ENCODE measurements around the gene SRGAP2. TPM values are rescaled to one million over a fixed set of nuclear protein-coding genes. Genes with fewer than 3 reads are reported as not detected.
"Not testable (repeated sequence)": the region's sequence is repeated elsewhere in the genome, so short reads cannot be mapped to it uniquely, and the experiment has no call there.

The SRGAP2 gene
- total RNA-seq (10 to 100 TPM; 24.5 to 37.0 (median 32.4) TPM), polyA plus RNA-seq (11.5 TPM)
- long read RNA-seq, donor 1, partial matches to known transcripts, result 1 of 6 reads
- long read RNA-seq, donor 1, other reads (novel, unspliced or antisense), result 5 of 6 reads
- long read RNA-seq, donor 2, partial matches to known transcripts, result 0 of 3 reads
- long read RNA-seq, donor 2, other reads (novel, unspliced or antisense), result 3 of 3 reads
- long read RNA-seq, donor 3, partial matches to known transcripts, result 2 of 7 reads
- long read RNA-seq, donor 3, other reads (novel, unspliced or antisense), result 3 of 7 reads
- long read RNA-seq, donor 4, partial matches to known transcripts, result 0 of 1 reads
- long read RNA-seq, donor 4, other reads (novel, unspliced or antisense), result 1 of 1 reads

DNA sequence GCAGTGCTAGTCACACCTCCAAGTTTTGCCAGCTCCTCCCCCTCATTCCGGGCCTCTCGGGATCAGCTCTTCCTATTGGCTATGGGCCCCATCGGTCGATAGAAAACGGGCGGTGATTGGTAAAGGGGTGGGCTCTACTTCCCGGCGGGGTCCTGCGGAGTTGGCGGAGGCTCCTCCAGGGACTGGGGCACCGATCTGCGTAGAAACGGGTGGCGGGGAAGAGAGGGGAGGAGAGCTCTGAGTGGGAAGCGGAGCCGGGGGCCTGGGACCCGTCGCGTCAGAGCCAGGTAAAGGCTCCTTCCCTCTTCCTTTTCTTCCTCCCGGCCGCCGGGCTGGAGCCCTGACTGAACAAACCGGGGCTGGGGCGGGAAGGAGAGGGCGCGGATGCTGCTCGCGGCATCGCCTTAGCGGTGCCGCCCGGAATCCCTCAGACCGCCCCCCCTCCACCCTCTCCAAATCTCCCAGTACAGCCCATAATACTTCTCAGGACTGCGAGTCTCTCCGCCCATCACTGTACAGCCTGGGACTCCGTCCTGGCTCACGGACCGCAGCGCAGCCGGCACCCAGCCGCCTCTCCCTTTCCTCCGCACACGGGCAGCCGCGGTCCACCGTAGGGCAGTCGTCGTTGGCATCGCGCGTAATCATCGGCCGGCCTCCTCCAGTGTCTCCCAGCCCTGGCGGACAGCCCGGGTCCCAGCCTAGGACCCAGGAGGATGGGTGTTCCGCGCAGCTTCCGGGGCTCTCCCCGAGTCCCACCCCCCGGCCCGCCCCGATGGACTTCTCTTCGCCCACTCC, at the start of gene SRGAP2:
Gene SRGAP2, plus strand, starts transcription at position 178 of the 795 bp plus-strand sequence. CDS start 2,430 bp downstream, outside the sequence.
- peak within 1 kb of the TSS; percentile 50 for H3K4me3 ChIP-seq (ENCODE audit: low read length)
- DNase-seq (peak; percentile 77 to 89 (median 86)), ATAC-seq (peak; percentile 67 to 76)
- H3K27me3 ChIP-seq (ENCODE audit: control insufficient read depth, insufficient read depth); intact Hi-C loops (cut with DNase I); H3K4me1 ChIP-seq (ENCODE audit: control insufficient read depth, insufficient read depth, low read length); H3K9me3 ChIP-seq (ENCODE audit: control insufficient read depth, low read length): not testable (repeated sequence)
- peak within 1 kb of the TSS; percentile 83 for H3K27ac ChIP-seq (ENCODE audit: low read length)
- WGBS, result under 1% methylated on average over 28 of the region's 63 CpGs

DNA sequence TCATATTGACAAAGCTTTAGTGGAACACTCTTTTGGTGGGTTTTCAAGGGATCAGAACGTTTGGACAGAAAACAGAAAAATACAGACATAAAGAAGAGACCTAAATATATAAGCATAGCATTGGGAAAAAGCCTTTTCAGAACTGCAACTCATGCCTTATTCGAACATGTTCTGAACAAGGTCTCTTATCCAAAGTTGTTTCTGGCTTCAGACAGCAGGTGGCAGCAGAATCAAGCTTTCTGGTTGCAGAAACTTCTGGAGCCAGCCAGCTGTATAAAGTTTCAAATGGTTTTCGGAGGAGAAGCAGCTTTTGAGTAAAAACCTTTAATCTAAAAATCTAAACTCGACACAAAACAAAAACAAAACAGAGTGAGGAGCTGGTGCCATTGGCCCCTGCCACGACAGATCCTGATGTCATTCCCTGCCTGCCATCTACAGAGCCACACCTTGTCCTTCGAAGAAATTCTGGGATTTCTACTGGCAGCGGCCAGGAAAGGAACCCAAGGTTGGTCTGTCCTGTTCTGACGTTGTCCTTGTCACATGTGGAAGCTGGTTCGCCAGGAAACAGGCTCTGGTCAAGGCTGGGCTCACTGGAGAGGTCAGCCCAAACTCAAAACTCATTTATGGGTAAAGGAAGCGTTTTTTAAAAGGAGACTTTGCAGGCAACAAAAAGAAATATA, 35.9 kb upstream of the SRGAP2 start:
- ATAC-seq, result peak; percentile 68 to 84
- intact Hi-C loops (cut with DNase I); H3K4me3 ChIP-seq (ENCODE audit: low read length); H3K4me1 ChIP-seq (ENCODE audit: control insufficient read depth, insufficient read depth, low read length); H3K27me3 ChIP-seq (ENCODE audit: control insufficient read depth, insufficient read depth); DNase-seq; H3K9me3 ChIP-seq (ENCODE audit: control insufficient read depth, low read length); H3K27ac ChIP-seq (ENCODE audit: low read length): not testable (repeated sequence)
- WGBS, result 19% methylated on average over 4 of the region's 10 CpGs

DNA sequence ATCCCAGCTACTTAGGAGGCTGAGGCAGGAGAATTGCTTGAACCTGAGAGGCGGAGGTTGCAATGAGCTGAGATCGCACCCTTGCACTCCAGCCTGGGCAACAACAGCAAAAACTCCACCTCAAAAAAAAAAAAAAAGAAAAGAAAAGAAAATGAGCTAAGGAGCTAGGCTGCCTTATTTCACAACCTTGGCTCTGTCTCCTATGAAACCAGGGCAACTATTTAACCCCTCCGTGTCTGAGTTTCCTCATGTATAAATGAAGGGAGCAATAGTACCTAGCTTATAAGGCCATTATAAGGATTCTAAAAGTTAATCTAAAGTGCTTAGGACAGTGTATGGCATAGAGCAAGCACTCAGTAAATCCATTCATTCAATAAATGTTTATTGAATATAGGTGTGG, 33.5 kb upstream of the SRGAP2 start:
- DNase-seq; intact Hi-C loops (cut with DNase I); H3K27ac ChIP-seq (ENCODE audit: low read length); H3K27me3 ChIP-seq (ENCODE audit: control insufficient read depth, insufficient read depth); H3K9me3 ChIP-seq (ENCODE audit: control insufficient read depth, low read length); H3K4me1 ChIP-seq (ENCODE audit: control insufficient read depth, insufficient read depth, low read length); H3K4me3 ChIP-seq (ENCODE audit: low read length): not testable (repeated sequence)
- peak in 1 of 2 donors; percentile 22 for ATAC-seq
- 47% methylated on average over 1 of the region's 3 CpGs for WGBS

DNA sequence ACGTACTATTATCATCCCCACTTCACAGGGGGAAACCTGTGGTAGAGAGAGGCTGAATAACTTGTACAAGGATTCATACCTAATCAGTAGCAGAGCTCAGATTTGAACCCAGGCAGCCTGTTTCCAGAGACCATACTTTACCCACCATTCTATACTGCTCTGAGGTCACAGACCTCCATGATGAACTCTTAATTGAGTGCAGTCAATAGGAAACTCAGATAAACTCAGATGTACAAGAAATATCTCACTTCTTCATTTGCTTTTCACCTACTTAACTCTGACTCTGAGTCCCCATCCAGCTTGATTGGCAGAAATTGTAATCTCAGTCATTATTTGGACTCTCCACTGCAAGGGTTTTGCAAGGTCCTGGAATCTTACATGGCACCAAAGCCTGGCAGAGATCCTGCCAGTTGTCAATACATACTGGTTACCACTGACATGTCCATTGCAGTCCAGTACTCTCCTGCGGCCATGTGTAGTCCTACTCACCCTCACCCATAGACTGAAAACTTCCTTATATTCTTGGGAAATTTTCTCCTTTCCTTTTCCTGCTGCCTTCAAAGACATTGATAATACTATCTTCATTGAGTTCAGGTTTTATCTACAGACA, 30.1 kb upstream of the SRGAP2 start:
- H3K9me3 ChIP-seq (ENCODE audit: control insufficient read depth, low read length); H3K27me3 ChIP-seq (ENCODE audit: control insufficient read depth, insufficient read depth); H3K27ac ChIP-seq (ENCODE audit: low read length); intact Hi-C loops (cut with DNase I); H3K4me3 ChIP-seq (ENCODE audit: low read length); H3K4me1 ChIP-seq (ENCODE audit: control insufficient read depth, insufficient read depth, low read length): not testable (repeated sequence)
- ATAC-seq (peak; percentile 74 to 84), DNase-seq (peak in 1 of 3 donors; percentile 15)
- WGBS, result 83% methylated on average over 1 of the region's 2 CpGs

DNA sequence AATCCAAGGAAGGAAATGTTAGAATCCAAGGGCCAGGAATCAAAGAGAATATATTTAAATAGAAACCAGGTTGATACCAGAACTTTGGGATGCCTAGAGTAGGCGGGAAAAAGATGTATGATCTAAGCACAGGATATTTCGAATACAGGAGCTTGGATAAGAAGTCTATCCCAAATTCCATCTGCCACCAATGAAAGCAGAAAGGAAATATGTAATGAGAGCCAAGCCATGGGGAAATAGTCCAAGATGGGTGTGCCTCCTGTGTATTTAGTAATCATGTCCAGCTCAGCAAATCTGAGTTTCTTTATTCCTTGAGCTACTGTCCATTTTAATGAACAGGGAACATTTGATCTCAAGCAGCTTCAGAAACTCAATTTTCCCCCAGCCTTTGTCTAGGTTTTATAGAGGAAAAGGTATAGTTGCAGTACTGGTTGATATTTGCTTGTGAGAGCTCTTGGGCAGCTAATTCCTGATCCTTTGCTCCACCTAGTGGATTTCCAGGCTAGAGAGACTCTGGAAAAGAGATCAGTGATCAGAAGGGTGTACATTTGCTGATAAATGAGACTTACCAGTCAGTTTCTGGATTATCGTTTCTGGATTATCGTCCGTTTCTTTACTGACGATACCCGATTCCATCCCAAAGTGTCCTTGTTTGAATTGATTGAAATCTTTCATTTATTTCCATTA, 29.0 kb upstream of the SRGAP2 start:
- DNase-seq; H3K9me3 ChIP-seq (ENCODE audit: control insufficient read depth, low read length); H3K4me3 ChIP-seq (ENCODE audit: low read length); intact Hi-C loops (cut with DNase I); H3K4me1 ChIP-seq (ENCODE audit: control insufficient read depth, insufficient read depth, low read length); H3K27ac ChIP-seq (ENCODE audit: low read length); H3K27me3 ChIP-seq (ENCODE audit: control insufficient read depth, insufficient read depth): not testable (repeated sequence)
- peak; percentile 69 to 85 for ATAC-seq
- WGBS, result 54% methylated on average over 7 of the region's 7 CpGs

DNA sequence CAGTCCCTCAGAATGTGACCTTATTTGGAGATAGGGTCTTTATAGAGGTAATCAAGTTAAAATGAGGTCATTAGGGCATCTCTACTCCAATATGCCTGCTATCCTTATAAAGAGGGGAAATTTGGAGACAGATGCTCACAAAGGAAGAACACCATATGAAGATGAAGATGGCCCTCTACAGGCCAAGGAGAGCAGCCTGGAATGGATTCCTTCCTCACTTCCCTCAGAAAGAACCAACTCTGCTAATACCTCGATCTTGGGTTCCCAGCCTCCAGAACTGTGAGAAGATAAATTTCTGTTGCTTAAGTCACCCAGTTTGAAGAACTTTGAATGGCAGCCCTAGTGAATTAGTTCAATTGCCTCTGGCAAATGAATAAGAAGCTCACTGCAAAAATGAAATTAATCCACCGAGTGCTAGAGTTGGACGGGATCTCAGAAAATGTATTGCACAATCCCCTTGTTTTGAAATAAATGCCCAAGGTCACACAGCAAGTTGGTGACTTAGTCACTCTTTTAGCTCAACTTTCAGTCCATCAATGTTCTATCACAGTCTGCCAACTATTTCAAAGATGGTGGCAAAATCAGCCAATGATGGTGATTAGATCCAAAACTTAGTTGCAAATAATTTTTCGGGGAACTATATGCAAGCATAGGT, 27.8 kb upstream of the SRGAP2 start:
- H3K4me1 ChIP-seq (ENCODE audit: control insufficient read depth, insufficient read depth, low read length); intact Hi-C loops (cut with DNase I); H3K27ac ChIP-seq (ENCODE audit: low read length); H3K9me3 ChIP-seq (ENCODE audit: control insufficient read depth, low read length); DNase-seq; H3K4me3 ChIP-seq (ENCODE audit: low read length); H3K27me3 ChIP-seq (ENCODE audit: control insufficient read depth, insufficient read depth): not testable (repeated sequence)
- 52% methylated on average over 1 of the region's 4 CpGs for WGBS
- peak in 1 of 2 donors; percentile 32 for ATAC-seq

DNA sequence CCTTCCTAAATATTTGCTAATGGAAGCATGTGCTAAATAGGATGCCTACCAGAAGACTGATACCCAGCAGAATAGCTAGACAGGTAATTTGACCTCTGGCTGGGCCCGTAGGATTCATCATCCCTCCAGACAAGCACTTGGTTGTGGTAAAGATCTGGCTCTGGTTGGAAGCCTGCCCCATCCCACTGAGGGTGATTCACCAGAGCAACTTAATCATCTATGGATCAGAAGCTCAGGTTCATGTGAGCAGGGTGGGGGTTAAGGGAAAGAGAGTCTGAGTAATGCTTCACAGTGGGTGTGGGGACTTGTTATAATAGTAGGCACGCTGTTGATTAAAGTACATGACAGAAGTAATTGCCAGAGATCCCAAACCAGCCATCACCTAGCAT, 27.2 kb upstream of the SRGAP2 start:
- H3K9me3 ChIP-seq (ENCODE audit: control insufficient read depth, low read length); H3K4me3 ChIP-seq (ENCODE audit: low read length); H3K27me3 ChIP-seq (ENCODE audit: control insufficient read depth, insufficient read depth); intact Hi-C loops (cut with DNase I); H3K4me1 ChIP-seq (ENCODE audit: control insufficient read depth, insufficient read depth, low read length); H3K27ac ChIP-seq (ENCODE audit: low read length): not testable (repeated sequence)
- WGBS, result 95% methylated on average over 1 of the region's 2 CpGs
- DNase-seq (peak in 1 of 3 donors; percentile 22), ATAC-seq (peak in 1 of 2 donors; percentile 12)

DNA sequence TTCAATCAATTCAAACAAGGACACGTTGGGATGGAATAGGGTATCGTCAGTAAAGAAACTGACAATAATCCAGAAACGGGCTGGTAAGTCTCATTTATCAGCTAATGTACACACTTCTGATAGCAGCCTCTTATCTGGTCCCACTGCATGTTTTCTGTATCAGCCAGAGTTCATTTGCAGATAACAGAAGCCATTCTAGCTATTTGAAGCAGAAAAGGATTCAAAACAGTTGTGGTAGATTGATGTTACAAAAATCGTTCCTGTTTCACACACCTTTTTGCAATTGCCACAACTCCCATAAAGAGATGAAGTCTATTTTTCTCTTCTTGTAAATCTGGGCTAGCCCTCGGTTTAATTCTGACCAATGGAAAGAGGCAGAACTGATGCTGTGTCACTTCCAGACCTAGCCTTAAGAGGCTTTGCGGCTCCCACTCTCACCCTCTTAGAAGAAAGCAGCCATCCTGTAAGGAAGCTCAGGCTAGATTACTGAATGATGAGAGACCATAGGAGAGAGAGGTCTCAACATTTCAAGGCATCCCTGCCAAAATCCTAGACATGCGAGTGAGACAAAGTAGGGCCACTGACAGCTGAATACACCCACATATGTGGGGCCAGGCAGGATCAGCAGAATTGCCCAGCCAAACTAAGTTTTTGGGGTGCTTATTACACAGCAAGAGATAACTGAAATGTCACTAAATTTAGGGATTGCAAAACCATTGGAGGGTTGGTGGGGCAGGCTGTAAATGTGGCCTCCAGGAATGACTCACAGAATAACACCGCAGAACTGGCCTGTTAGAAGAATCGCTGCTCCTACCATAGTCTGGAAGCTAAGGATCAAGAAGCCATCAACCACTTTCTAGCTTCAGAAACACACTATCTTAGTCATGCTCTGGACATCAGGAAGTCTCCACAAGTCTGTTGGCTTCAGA, 25.0 kb upstream of the SRGAP2 start:
- ATAC-seq; H3K4me3 ChIP-seq (ENCODE audit: low read length); H3K27ac ChIP-seq (ENCODE audit: low read length); H3K27me3 ChIP-seq (ENCODE audit: control insufficient read depth, insufficient read depth); H3K9me3 ChIP-seq (ENCODE audit: control insufficient read depth, low read length); DNase-seq; intact Hi-C loops (cut with DNase I); H3K4me1 ChIP-seq (ENCODE audit: control insufficient read depth, insufficient read depth, low read length): not testable (repeated sequence)
- 67% methylated on average over 9 of the region's 9 CpGs for WGBS

DNA sequence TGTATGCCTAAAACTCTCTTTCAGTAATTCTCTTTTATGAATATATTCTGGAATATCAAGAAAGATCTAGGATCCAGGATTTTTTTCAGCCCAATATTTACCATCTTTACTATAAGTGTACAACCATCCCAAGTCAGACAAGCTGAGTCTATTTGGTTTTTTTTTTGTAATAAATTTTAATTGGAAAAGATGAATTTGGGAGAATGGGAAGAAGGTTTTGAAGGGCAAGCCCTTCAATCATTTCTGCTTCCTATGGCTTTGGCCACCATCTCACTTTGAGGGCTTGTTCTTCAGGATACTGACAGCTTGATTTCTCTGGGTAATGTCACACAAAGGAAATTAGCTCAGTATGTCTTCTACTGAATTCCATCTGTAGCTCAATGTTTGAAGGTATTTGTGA, 23.7 kb upstream of the SRGAP2 start:
- intact Hi-C loops (cut with DNase I); DNase-seq; H3K27me3 ChIP-seq (ENCODE audit: control insufficient read depth, insufficient read depth); H3K4me1 ChIP-seq (ENCODE audit: control insufficient read depth, insufficient read depth, low read length); H3K27ac ChIP-seq (ENCODE audit: low read length); ATAC-seq; H3K9me3 ChIP-seq (ENCODE audit: control insufficient read depth, low read length); H3K4me3 ChIP-seq (ENCODE audit: low read length): not testable (repeated sequence)

All from right cardiac atrium (tissue), 5 donors.